RCC 7860 (cell line): Measurements from ENCODE around the gene RAD21L1.

ENCODE experiments used
- DNase-seq: peaks from one replicate; pipeline ENCODE4 v3.0.0-alpha.2; 2015; ENCODE audit warnings: low spot score
- FAIRE-seq: peaks from 2 replicates; lab custom pipeline; 2012; peaks lifted over from hg19 to GRCh38; lab: Jason Lieb, UNC

The RAD21L1 gene

GRCh38 chr20:1267809-1268374, 42.0 kb downstream of the RAD21L1 start:
- no peak for FAIRE-seq

DNA sequence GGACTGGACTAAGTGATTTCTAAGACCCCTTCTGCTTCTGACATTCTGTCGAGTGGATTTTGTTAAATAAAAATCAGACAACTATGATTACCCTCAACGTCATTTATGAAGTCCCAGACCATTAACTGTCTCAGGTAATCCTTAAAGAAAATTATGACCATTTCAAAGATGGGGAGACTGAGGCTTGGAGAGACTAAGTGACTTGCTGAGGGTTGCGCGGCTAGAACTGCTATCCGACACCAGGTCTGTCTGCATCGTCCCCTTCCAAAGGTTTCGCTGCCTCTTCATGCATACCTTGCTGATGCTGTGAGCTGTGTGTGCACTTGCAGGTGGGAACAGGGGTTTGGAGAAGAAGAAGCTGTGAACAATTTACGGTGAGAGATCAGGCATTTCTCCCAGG, 43.4 kb downstream of the RAD21L1 start:
- FAIRE-seq (no peak), DNase-seq (no peak)

More at GRCh38 chr20:1267809-1268374, 42.0 kb downstream of the RAD21L1 start:
- DNase-seq, result no peak

- FAIRE-seq (no peak), DNase-seq (no peak)
Measured at GRCh38 chr20:1269850-1270249, 44.0 kb downstream of the RAD21L1 start.

- DNase-seq, result no peak
- no peak for FAIRE-seq
Measured at GRCh38 chr20:1272368-1273100, 46.7 kb downstream of the RAD21L1 start.

DNA sequence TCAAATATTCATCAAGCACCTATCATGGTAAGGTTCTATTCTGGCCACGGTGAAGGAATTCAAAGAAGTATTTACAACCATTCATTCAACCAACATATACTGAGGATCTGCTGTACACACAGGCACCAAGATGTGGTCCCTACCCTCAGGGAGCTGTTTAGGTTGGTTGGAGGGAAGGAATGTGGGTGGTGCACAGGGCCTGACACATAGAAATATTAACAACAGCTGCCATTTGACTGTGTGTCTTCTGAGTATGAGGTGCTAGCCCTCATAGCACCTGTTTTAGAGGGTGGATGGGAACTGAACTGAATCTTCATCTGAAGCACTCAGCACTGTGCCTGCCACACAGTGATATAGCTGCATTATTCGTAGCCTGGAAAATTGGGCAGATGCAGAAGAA, 47.5 kb downstream of the RAD21L1 start:
- no peak for FAIRE-seq
- DNase-seq, result no peak

DNA sequence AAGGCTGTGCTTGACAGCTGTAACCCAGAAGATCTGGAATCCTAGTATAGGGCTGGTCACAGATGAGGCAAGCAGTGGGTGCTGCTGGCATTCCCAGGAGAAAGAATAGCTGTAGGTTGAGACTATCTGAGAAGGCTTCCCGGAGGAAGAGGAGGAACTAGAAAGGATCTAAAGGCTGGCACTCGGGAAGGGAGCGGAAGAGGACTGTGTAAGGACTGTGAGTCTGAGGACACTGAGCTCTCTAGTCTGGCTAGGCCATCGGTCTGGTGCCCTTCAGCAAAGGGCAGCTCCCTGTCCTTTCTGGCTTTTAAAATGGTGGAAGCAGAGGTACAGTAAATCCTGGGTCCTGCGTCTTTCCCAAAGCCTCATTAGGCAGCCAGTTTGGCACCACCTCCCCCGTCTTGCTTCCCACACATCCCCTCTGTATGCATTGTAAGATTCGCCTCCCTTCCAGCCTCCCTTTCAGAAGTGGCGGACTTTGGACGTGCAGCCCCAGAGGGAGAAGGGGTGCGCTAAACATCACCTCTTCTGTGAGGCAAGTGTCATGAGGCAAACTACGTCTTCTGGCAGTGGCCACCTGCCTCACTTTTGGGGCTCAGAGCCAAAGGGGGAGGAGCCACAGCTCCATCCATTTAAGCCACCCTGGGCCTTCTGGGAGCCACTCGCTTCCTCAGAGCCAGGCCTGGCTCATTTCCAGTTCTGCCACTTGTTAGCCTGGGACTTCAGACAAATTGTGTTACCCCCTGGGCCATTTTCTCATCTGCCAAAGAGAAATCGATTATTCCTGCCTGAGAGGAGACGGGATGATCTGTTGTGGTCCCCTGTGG, 48.9 kb downstream of the RAD21L1 start:
- FAIRE-seq (no peak), DNase-seq (no peak)

DNA sequence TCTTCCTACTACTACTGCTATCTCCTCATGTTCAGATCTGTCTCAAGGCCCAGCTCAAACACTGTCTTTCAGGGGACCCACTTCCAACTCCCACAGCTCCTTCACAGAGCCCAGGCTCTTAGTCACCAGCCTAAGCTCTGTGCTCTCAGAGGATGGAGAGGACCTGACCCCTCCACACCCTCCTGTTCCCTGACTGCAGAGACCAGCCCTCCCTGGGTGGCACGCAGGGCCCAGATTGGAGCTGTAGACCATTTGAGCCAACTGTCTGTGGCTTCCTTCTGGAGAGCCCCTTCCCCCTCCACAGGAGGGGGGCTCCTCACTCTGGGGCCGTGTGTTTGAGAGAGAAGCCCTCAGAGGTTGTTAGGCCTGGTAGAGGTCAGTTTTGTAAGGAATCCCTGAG, 50.1 kb downstream of the RAD21L1 start:
- FAIRE-seq (no peak), DNase-seq (no peak)

DNA sequence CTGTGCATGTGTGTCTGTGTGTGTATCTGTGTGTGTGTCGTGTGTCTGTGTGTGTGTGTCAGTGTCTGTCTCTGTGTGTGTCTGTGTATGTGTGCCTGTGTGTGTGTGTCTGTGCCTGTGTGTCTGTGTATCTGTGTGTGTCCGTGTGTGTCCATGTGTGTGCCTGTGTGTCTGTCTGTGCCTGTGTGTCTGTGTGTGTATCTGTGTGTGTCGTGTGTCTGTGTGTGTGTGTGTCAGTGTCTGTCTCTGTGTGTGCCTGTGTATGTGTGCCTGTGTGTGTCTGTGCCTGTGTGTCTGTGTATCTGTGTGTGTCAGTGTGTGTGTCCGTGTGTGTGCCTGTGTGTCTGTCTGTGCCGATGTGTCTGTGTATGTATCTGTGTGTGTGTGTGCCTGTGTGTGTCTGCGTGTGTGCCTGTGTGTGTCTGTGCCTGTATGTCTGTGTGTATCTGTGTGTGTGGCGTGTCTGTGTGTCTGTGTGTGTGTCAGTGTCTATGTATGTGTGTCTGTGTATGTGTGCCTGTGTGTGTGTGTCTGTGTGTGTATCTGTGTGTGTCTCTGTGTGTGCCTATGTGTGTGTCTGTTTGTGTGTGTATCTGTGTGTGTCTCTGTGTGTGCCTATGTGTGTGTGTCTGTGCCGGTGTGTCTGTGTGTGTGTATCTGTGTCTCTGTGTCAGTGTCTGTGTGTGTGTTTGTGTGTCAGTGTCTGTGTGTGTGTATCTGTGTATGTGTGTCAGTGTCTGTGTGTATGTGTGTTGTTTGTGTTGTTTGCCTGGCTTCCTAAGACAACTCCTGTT, 51.9 kb downstream of the RAD21L1 start:
- DNase-seq (no peak), FAIRE-seq (no peak)

GRCh38 chr20:1278993-1279392, 53.1 kb downstream of the RAD21L1 start:
- no peak for FAIRE-seq
- DNase-seq, result no peak

DNA sequence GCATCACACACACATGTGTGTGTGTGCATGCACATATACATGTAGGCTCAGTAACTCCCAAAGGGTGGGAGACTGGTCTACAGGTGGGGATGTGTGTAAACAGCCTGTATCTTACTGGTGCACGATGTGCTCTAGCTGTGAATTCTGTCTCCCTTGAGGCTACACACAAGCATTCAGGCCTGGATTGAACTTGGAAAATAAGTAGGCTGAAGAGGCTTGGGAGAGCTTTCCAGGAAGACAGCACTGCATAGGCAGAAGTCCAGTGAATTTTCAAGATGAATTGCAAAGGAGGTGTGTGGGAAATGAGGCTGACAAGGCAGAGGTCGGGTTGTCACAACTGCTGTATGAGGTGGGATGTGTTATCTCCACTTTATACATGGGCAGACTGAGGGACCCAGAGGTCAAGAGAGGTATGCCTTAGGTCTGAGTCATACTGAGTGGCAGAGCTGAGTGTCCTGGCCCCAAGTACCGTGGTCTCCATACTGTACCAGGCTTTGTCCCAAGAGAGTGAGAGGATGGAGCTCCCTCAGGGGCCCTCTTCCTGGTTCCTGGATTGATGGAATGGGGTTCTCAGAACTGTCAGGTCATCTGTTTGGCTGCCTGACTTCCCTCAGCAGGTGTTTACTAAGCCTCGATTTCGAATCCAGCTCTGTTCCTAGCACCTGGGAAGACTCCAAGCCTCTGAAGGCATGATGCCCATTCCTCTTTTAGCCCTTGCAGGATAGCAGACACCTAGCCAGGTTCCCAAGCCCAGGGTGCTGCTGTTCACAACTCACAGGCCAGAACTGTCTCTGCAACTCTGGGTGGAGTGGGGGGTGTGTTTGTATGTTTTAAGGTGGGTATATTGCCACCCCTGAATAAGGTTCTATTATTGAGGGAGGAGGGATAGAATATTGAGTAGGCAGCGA, 54.6 kb downstream of the RAD21L1 start:
- FAIRE-seq (no peak), DNase-seq (peak; percentile 36)

DNA sequence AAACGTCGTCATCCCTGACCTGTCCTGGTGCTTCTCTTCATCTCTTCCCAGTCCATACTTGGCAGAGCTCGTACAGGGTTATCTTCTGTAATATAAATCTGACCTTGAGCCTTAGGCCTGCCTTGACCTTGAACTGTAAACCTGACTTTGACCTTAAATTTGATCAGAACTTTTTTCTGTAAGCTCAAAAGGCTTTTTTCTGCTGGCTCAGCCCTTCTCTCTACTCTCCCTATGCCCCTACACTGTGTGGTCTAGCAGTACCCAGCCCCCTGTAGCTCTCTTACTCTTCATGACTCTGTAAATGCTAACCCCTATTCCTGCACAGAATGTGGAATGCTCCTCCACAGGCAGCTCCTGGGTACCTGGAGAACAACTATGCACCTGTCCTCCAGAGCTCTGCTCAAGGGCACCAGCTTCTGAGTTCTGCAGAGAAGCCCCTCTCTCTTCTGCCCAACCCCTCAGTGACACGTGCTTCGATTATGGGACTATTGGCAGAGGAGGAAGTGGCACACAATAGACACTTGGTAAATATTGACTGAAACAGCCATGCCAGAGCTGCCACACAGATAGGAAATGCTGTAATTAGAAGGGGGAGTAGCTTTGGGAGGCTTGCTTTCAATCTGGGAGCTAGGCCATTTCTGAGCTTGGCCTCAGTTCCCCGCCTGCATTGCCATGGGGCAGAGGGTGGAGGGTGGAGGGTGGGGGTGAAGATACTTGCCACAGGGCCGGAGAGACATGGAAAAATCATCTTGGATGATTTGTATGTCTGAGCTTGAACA, 55.6 kb downstream of the RAD21L1 start:
- FAIRE-seq, result no peak
- DNase-seq, result no peak

DNA sequence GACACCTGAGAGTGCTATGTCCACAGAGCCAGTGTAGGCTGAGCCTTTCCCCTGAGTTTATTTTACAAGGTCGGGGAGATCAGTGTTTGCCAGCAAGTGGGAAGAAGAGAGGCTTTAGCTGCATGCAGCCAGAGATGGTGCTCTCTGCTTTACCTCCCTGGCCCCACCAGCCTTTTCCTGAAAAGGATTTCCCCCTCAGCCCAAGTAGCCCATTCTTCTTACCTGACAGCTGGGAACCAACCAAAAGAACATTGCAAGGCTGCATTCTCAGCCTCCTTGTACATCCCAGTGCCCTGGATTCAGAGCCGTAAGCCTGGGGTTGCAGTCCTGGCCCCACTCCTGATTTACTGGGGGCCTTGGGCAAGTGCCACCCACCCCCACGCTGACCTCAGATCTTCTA, 57.1 kb downstream of the RAD21L1 start:
- FAIRE-seq (no peak), DNase-seq (no peak)

DNA sequence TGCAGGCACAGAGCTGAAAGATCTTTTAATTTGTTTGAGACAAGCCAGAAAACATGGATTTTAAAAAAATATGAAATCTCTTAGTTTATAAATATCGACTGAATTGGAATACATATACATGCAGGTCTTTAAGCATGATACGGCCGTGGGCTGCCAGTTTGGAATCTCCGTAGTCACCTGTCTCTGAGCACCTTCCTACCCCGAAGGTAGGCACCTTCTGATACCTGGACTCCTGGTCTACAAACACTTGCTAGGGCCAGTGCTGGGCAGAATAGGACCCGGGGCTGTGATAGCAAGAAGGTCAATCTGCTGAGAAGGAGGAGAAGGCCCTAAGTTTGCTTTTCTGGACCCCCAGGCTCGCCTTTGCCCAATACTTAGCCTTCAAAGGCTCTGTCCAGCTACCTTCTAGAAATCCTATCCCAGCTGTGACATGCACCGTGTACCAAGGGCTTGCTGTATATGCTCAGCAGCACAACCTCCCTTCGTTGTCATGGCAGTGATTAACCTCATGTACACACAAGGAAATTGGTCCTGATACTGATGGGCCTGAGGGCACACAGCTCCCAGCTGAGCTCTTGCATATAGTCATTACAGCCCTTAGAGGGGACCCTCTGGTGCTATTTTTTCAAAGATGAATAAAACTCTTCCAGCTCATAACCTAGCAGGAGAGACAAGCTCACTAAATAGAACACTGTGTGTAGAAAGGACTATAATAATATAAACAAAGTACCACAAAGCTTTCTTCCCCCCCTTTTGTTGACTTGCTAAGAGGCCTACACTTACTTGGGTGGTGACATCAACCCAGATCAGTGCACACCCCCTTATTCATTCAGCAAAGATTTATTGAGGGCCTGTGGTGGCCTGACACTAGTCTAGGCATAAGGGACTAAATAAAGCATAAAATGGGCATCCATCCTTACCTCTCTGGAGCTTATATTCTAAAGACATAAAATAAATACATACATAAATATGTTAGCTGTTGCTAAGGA, 58.0 kb downstream of the RAD21L1 start:
- DNase-seq (no peak), FAIRE-seq (no peak)

- DNase-seq, result no peak
- FAIRE-seq, result no peak
Measured at GRCh38 chr20:1286267-1287024, 60.6 kb downstream of the RAD21L1 start.

- FAIRE-seq (no peak), DNase-seq (no peak)
Measured at GRCh38 chr20:1287306-1287705, 61.5 kb downstream of the RAD21L1 start.

GRCh38 chr20:1287787-1288569, 62.1 kb downstream of the RAD21L1 start:
- DNase-seq (no peak), FAIRE-seq (no peak)
